Measurements from ENCODE around the gene TACO1. TPM values are rescaled to one million over a fixed set of nuclear protein-coding genes. Genes with fewer than 3 reads are reported as not detected.

Gene TACO1
- total RNA-seq, 2 donors from 2014 or later, result 34.1 to 51.6 TPM

DNA sequence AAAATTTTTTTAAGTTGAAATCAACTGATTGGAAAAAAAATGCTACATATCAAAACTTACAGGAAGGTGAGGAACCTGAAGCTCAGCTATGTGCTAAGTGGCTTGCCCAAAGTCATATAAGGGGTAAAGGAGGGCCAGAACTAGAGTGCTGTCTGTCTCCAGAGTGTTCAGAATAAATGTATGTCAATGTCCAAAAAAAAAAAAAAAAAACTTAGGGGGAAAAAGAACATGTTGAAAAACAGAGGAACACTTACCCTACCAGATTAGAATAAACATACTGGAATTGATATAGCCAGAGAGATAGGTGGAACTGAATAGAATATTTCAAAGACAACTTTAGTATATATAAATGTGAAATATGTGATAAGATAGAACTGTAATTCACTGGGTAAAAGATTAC is 38.9 kb upstream of the TACO1 start:
- no peak overlapping the region for H3K9ac ChIP-seq (ENCODE audit: low read depth in 2 of 2, low read length in 2 of 2)
- no peak overlapping the region for H3K27ac ChIP-seq
- no peaks in the 10 kb centered on the region for H3K36me3 ChIP-seq
- intact Hi-C loops (cut with DNase I), result no loop called here
- no peaks in the 10 kb centered on the region for H3K27me3 ChIP-seq
- no peak for DNase-seq
- no peaks in the 10 kb centered on the region for H3K9me3 ChIP-seq
- TF ChIP-seq, protein P1, sequence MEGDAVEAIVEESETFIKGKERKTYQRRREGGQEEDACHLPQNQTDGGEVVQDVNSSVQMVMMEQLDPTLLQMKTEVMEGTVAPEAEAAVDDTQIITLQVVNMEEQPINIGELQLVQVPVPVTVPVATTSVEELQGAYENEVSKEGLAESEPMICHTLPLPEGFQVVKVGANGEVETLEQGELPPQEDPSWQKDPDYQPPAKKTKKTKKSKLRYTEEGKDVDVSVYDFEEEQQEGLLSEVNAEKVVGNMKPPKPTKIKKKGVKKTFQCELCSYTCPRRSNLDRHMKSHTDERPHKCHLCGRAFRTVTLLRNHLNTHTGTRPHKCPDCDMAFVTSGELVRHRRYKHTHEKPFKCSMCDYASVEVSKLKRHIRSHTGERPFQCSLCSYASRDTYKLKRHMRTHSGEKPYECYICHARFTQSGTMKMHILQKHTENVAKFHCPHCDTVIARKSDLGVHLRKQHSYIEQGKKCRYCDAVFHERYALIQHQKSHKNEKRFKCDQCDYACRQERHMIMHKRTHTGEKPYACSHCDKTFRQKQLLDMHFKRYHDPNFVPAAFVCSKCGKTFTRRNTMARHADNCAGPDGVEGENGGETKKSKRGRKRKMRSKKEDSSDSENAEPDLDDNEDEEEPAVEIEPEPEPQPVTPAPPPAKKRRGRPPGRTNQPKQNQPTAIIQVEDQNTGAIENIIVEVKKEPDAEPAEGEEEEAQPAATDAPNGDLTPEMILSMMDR (IDR thresholded peaks at IDR 0.05), result no peak
- no peak overlapping the region for H3K4me3 ChIP-seq
- no peaks in the 10 kb centered on the region for H3K4me1 ChIP-seq

DNA sequence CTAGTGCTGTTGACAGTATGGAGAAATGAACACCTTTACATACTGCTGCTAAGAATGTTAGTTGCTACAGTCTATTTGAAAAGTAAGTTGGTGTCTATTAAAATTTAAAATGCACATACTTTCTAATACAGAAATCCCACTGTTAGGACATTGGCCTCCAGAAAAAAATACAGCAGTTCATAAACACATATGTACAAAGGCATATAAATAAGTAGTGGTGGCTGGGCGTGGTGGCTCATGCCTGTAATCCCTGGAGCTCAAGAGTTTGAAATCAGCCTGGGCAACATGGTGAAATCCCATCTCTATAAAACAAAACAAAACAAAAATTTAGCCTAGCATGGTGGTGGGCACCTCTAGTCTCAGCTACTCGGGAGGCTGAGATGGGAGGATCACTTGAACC is 37.4 kb upstream of the TACO1 start:
- no peaks in the 10 kb centered on the region for H3K27me3 ChIP-seq
- TF ChIP-seq, protein P1 (IDR thresholded peaks at IDR 0.05), result no peak
- H3K27ac ChIP-seq, result no peak overlapping the region
- H3K9me3 ChIP-seq, result no peaks in the 10 kb centered on the region
- no peaks in the 10 kb centered on the region for H3K36me3 ChIP-seq
- no peak for DNase-seq
- no peak overlapping the region for H3K9ac ChIP-seq (ENCODE audit: low read depth in 2 of 2, low read length in 2 of 2)
- H3K4me3 ChIP-seq, result no peak overlapping the region
- intact Hi-C loops (cut with DNase I), result no loop called here
- no peaks in the 10 kb centered on the region for H3K4me1 ChIP-seq

DNA sequence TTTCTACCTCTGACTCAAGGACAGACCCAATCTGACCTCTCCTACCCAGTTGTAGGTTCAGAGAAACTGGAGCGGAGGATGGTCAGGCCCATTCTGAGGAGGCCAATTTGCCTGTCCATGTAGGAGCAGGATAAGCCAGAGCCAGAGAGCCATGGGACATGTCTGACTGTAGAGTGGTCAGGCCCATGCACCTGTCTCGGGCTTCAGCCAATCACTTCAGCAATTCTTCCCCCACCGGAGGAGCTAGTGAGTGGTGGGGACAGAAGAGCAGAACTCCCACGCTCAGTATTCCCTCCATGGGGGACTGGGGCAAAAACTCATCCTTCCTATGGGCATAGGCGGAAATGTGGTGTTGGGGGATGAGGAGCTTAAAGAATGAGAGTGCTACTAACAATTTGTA is 36.1 kb upstream of the TACO1 start:
- Histone ChIP-seq H3K4me3 (no peak overlapping the region), H3K36me3 (no peaks in the 10 kb centered on the region), H3K9ac (ENCODE audit: low read depth in 2 of 2, low read length in 2 of 2) (no peak overlapping the region), H3K27ac (no peak overlapping the region), H3K9me3 (no peaks in the 10 kb centered on the region), H3K27me3 (no peaks in the 10 kb centered on the region), H3K4me1 (no peaks in the 10 kb centered on the region)
- TF ChIP-seq, protein P1 (IDR thresholded peaks at IDR 0.05), result no peak
- no peak for DNase-seq
- intact Hi-C loops (cut with DNase I), result no loop called here

DNA sequence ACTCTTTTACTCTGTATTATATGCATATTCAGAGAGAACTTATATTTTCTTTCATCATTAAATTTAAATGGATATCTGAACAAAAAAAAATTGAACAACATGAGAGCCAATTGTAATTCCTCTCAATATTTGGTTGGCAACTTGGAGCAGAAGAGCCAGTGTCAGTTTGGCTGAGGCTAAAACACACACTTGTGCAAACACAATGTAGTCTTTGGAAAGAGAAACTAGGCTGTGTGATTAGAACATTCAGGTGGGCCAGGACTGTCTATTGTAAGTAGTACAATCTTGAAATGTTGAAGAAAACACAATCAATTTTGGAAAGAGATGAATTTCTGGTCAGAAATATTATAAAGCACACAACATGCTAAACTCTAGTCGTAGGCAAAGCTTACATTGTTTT is 33.5 kb upstream of the TACO1 start:
- TF ChIP-seq, protein P1 (IDR thresholded peaks at IDR 0.05), result no peak
- Histone ChIP-seq H3K27ac (no peak overlapping the region), H3K4me3 (no peak overlapping the region), H3K9me3 (no peaks in the 10 kb centered on the region), H3K36me3 (no peaks in the 10 kb centered on the region), H3K27me3 (no peaks in the 10 kb centered on the region), H3K9ac (ENCODE audit: low read depth in 2 of 2, low read length in 2 of 2) (no peak overlapping the region), H3K4me1 (no peaks in the 10 kb centered on the region)
- no peak for DNase-seq
- intact Hi-C loops (cut with DNase I), result no loop called here

DNA sequence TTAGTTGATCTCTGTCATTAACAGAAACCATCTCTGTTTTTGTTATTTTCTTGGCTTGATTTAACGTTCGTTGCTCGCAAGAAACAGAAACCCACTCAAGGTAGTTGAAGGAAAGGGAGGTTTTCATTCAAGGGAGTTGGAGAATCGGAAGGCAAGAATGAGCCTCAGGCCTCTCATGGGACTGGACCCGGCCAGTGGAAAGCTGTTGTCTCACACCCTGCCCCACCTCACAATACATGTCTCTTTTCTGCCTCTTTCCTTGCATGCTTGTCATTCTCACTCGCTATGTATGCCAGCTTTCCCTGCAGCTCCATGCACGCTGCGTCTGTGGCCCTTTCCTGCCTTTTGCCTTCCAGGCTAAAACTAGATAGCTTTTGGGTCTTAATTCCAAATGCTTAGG is 32.1 kb upstream of the TACO1 start:
- H3K4me1 ChIP-seq, result no peaks in the 10 kb centered on the region
- no peak for DNase-seq
- intact Hi-C loops (cut with DNase I), result no loop called here
- H3K27ac ChIP-seq, result no peak overlapping the region
- no peaks in the 10 kb centered on the region for H3K9me3 ChIP-seq
- no peak overlapping the region for H3K9ac ChIP-seq (ENCODE audit: low read depth in 2 of 2, low read length in 2 of 2)
- H3K27me3 ChIP-seq, result no peaks in the 10 kb centered on the region
- H3K4me3 ChIP-seq, result no peak overlapping the region
- TF ChIP-seq, protein P1 (IDR thresholded peaks at IDR 0.05), result no peak
- H3K36me3 ChIP-seq, result no peaks in the 10 kb centered on the region
